ENCODE measurements around the gene SPSB1. TPM values are rescaled to one million over a fixed set of nuclear protein-coding genes. Genes with fewer than 3 reads are reported as not detected.

SPSB1 gene
- polyA plus RNA-seq, 6 donors from 2014 or later, result 0.61 to 2.2 (median 1.2) TPM; not detected in 1

- DNase-seq (no peak), ATAC-seq (ENCODE audit: low read depth in 2 of 2) (no peak)
- H3K4me1 Mint-ChIP-seq, result peaks cover 5 to 17% (median 12%) of the 10 kb centered on the region in 3 donors
- no peak overlapping the region for H3K4me3 Mint-ChIP-seq
- no peaks in the 10 kb centered on the region for H3K27me3 Mint-ChIP-seq
- peaks cover 4 to 12% of the 10 kb centered on the region in 2 donors for H3K36me3 Mint-ChIP-seq
- no peaks in the 10 kb centered on the region for H3K9me3 Mint-ChIP-seq
- no peak overlapping the region for H3K27ac Mint-ChIP-seq
These were observed 42.0 kb upstream of the SPSB1 start for GRCh38 chr1:9250411-9251381.

- H3K27ac Mint-ChIP-seq, result peak overlapping the region in 1 of 6 donors; percentile 7
- DNase-seq (no peak), ATAC-seq (ENCODE audit: low read depth in 2 of 2) (no peak)
- no peak overlapping the region for H3K4me3 Mint-ChIP-seq
- H3K4me1 Mint-ChIP-seq, result peaks cover 5 to 17% (median 12%) of the 10 kb centered on the region in 3 donors
- no peaks in the 10 kb centered on the region for H3K27me3 Mint-ChIP-seq
- H3K9me3 Mint-ChIP-seq, result no peaks in the 10 kb centered on the region
- H3K36me3 Mint-ChIP-seq, result peaks cover 4 to 12% of the 10 kb centered on the region in 2 donors
These were observed 41.2 kb upstream of the SPSB1 start for GRCh38 chr1:9251501-9251900.

GRCh38 chr1:9253004-9253403 is 39.7 kb upstream of the SPSB1 start:
- no peak for DNase-seq
- no peaks in the 10 kb centered on the region for H3K9me3 Mint-ChIP-seq
- H3K27ac Mint-ChIP-seq, result peak overlapping the region in 3 of 6 donors; percentile 14 to 70 (median 51)
- no peak overlapping the region for H3K4me3 Mint-ChIP-seq
- H3K27me3 Mint-ChIP-seq, result no peaks in the 10 kb centered on the region
- H3K4me1 Mint-ChIP-seq, result peaks cover 16 to 23% (median 19%) of the 10 kb centered on the region in 3 donors
- no peak for ATAC-seq (ENCODE audit: low read depth in 2 of 2)
- H3K36me3 Mint-ChIP-seq, result peaks cover 6 to 7% of the 10 kb centered on the region in 2 donors

DNA sequence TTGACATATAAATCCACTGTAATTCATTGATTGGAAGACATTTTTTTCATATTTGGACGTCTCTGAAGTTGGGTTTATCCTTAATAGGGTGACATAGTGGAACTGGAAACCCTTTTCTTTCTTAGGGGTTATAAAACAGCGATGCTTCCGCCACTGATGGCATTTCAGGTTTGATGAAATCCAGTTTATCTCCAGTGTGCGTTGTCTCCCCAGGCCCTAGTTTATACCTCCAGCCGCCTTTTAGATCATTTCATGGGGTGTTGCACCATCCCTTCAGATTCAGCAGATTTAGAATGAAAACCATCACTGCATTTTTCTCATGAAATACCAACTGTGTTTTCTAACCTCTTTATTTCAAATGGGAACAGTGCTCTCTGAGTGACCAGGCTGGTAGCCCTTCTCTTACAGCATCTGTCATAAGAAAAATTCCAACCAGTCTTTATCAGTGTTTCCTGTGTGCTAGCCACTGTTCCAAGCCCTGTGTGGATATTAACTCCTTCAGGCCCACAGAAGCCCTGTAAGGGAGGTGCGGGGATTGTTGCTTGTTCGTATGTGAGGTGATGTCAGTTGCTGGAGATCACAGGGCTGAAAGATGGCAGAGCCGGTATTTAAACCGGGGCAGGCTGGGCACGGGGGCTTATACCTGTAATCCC is 39.1 kb upstream of the SPSB1 start:
- Mint-ChIP-seq H3K4me1 (peaks cover 22 to 25% (median 22%) of the 10 kb centered on the region in 3 donors), H3K27ac (peak overlapping the region in 2 of 6 donors; percentile 57 to 72), H3K4me3 (no peak overlapping the region), H3K36me3 (peaks cover 7 to 11% of the 10 kb centered on the region in 2 donors), H3K27me3 (no peaks in the 10 kb centered on the region), H3K9me3 (peaks cover 0 to under 1% (median 0%) of the 10 kb centered on the region in 7 donors)
- no peak for ATAC-seq (ENCODE audit: low read depth in 2 of 2)
- no peak for DNase-seq

DNA sequence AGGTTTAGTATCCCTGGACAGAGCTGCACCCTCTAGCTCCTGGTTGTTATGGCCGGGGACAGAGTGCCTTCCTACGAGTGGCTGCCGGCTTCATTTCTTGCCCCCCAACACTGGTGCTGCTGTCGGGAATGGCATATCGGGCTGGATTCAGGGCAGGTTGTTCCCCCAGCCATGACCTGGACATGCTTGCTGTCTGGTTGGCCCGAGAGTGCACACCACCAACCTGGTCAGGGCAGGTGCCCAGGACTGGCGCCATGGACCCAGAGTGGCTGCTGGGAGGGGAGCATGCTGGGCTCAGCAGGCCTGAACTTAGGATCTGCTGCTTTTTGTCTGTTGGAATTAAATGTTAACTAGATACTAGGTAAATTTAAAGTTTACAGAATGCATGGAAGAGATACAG is 36.4 kb upstream of the SPSB1 start:
- Mint-ChIP-seq H3K4me3 (no peak overlapping the region), H3K27me3 (no peaks in the 10 kb centered on the region), H3K36me3 (peaks cover 11 to 17% of the 10 kb centered on the region in 2 donors), H3K27ac (peak overlapping the region in 1 of 6 donors; percentile 83), H3K9me3 (peaks cover 0 to 3% (median 0%) of the 10 kb centered on the region in 7 donors), H3K4me1 (peaks cover 28 to 46% (median 40%) of the 10 kb centered on the region in 3 donors)
- DNase-seq (no peak), ATAC-seq (ENCODE audit: low read depth in 2 of 2) (no peak)

DNA sequence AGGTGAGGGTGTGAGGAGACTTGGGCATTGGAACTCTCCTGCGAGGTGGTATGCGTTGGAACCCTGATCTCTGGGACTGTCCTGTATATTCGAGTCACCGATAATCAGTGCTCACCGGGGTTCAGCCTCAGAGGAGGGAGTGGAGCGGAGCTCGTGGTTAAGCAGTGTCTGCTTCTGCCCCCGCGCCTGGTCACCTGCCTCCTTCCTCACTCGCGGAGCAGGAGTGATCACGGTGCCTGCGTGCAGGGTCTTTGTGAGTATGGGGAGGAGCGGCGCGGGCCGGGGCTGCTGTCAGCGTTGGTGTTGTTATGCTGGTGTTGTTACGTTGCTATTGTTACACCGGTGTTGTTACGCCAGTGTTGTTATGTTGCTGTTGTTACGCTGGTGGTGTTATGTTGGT is 34.8 kb upstream of the SPSB1 start:
- peaks cover 13 to 18% of the 10 kb centered on the region in 2 donors for H3K36me3 Mint-ChIP-seq
- peaks cover 28 to 51% (median 40%) of the 10 kb centered on the region in 3 donors for H3K4me1 Mint-ChIP-seq
- ATAC-seq (ENCODE audit: low read depth in 2 of 2), result no peak
- H3K4me3 Mint-ChIP-seq, result no peak overlapping the region
- peak overlapping the region in 4 of 6 donors; percentile 34 to 83 (median 48) for H3K27ac Mint-ChIP-seq
- peaks cover 0 to 3% (median 0%) of the 10 kb centered on the region in 7 donors for H3K9me3 Mint-ChIP-seq
- no peaks in the 10 kb centered on the region for H3K27me3 Mint-ChIP-seq
- DNase-seq, result no peak

- H3K27ac Mint-ChIP-seq, result peak overlapping the region in 2 of 6 donors; percentile 34 to 79
These were observed 34.1 kb upstream of the SPSB1 start for GRCh38 chr1:9258629-9259028.

DNA sequence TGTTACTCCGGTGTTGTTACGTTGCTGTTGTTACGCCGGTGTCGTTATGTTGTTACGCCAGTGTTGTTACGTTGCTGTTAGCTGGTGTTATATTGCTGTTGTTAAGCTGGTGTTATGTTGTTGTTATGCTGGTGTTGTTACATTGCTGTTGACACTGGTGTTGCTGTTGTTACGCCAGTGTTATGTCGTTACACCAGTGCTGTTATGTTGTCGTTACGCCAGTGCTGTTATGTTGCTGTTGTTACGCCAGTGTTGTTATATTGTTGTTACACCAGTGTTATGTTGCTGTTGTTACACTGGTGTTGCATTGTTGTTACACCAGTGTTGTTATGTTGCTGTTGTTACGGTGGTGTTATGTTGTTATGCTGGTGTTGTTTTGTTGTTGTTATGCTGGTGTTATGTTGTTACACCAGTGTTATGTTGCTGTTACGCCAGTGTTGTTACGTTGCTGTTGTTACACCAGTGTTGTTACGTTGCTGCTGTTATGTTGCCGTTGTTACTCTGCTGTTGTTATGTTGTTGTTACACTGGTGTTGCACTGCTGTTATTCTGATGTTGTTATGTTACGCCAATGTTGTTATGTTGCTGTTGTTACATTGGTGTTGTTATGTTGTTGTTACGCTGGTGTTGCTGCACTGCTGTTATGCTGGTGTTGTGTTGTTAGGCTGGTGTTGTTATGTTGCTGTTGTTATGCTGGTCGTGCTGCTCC is 32.5 kb upstream of the SPSB1 start:
- no peak for DNase-seq
- H3K4me1 Mint-ChIP-seq, result peaks cover 24 to 47% (median 34%) of the 10 kb centered on the region in 3 donors
- no peak for ATAC-seq (ENCODE audit: low read depth in 2 of 2)
- H3K9me3 Mint-ChIP-seq, result peaks cover 0 to 3% (median 0%) of the 10 kb centered on the region in 7 donors
- peaks cover 13 to 28% of the 10 kb centered on the region in 2 donors for H3K36me3 Mint-ChIP-seq
- no peaks in the 10 kb centered on the region for H3K27me3 Mint-ChIP-seq
- H3K4me3 Mint-ChIP-seq, result no peak overlapping the region
- peak overlapping the region in 2 of 6 donors; percentile 5 to 60 for H3K27ac Mint-ChIP-seq

More at GRCh38 chr1:9258629-9259028, 34.1 kb upstream of the SPSB1 start:
- peaks cover 0 to 3% (median 0%) of the 10 kb centered on the region in 7 donors for H3K9me3 Mint-ChIP-seq
- peaks cover 13 to 18% of the 10 kb centered on the region in 2 donors for H3K36me3 Mint-ChIP-seq
- DNase-seq, result no peak
- H3K4me3 Mint-ChIP-seq, result no peak overlapping the region
- H3K27me3 Mint-ChIP-seq, result no peaks in the 10 kb centered on the region
- H3K4me1 Mint-ChIP-seq, result peaks cover 26 to 51% (median 40%) of the 10 kb centered on the region in 3 donors
- ATAC-seq (ENCODE audit: low read depth in 2 of 2), result no peak

DNA sequence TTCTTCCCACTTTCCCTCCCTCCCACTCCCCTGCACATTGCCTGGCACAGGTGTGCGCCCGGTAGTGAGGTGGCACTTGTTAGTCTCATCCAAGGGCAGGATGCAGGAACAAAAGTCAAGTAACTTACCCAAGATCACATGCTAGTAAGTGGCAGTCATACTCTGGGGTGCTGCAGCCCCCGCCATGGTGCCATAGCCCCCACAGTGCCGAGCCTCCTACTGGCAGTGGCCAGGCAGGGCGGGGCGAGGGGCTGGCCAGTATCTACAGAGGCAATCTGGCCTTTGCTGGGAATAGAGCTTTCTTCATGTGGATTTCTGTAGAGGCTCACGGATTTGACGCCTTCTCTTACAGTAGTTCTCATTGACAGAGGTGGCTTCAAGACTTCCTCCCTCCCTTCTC is 31.2 kb upstream of the SPSB1 start:
- H3K4me3 Mint-ChIP-seq, result peak overlapping the region in 1 of 8 donors; percentile 25
- H3K36me3 Mint-ChIP-seq, result peaks cover 13 to 33% of the 10 kb centered on the region in 2 donors
- peak overlapping the region in 3 of 6 donors; percentile 18 to 84 (median 59) for H3K27ac Mint-ChIP-seq
- peaks cover 24 to 46% (median 37%) of the 10 kb centered on the region in 3 donors for H3K4me1 Mint-ChIP-seq
- DNase-seq (no peak), ATAC-seq (ENCODE audit: low read depth in 2 of 2) (no peak)
- H3K9me3 Mint-ChIP-seq, result peaks cover 0 to 3% (median 0%) of the 10 kb centered on the region in 7 donors
- no peaks in the 10 kb centered on the region for H3K27me3 Mint-ChIP-seq

DNA sequence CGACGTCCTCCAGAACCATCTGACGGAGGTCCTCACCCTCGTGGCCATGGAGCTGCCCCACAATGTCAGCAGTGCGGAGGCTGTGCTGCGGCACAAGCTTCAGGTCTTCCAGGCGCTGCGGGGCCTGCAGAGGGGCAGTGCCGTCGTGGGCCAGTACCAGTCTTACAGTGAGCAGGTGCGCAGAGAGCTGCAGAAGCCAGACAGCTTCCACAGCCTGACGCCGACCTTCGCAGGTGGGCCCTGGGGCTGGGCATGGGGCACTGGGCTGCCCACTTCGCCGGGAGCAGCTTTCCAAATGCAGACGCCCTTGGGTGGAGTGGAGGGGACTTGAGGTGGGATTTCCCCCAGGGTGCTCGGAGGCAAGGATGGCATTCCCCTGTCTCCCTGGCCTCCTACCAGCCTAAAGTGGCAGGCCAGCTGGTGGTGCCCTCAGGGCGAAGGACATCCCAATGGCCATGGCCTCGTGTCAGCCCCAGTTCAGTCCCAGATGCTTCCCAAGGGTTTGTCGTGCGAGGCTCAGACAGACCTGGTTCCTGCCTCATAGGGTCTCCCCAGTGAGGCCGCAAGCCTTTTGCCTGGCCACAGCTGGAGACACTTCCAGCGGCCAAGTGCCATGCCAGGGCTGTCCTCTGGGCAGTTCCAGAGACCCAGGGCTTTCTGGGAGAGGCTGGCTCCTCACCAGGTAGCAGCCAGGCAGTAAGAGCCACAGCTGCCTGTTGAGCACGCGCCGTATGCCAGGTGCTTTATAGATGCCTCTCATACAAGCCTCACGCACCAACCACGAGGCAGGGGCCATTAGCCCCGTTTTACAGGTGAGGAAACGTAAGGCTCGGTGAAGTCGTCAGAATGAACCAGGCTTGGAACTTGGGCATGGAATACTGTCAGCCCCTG is 30.4 kb upstream of the SPSB1 start:
- Mint-ChIP-seq H3K4me3 (no peak overlapping the region), H3K36me3 (peaks cover 13 to 33% of the 10 kb centered on the region in 2 donors), H3K4me1 (peaks cover 21 to 45% (median 39%) of the 10 kb centered on the region in 3 donors), H3K27me3 (no peaks in the 10 kb centered on the region), H3K27ac (peak overlapping the region in 2 of 6 donors; percentile 7 to 18), H3K9me3 (peaks cover 0 to 3% (median 0%) of the 10 kb centered on the region in 7 donors)
- DNase-seq (no peak), ATAC-seq (ENCODE audit: low read depth in 2 of 2) (no peak)

GRCh38 chr1:9263276-9263855 is 29.3 kb upstream of the SPSB1 start:
- Mint-ChIP-seq H3K27me3 (no peaks in the 10 kb centered on the region), H3K4me3 (no peak overlapping the region), H3K27ac (no peak overlapping the region), H3K4me1 (peaks cover 12 to 36% (median 30%) of the 10 kb centered on the region in 3 donors), H3K36me3 (peaks cover 6 to 28% of the 10 kb centered on the region in 2 donors), H3K9me3 (peaks cover 0 to 3% (median 0%) of the 10 kb centered on the region in 7 donors)
- no peak for DNase-seq
- no peak for ATAC-seq (ENCODE audit: low read depth in 2 of 2)
